ENCODE data around the gene CACNA1H.
"Not testable (repeated sequence)": the region's sequence is repeated elsewhere in the genome, so short reads cannot be mapped to it uniquely, and the experiment has no call there.

The CACNA1H gene

GRCh38 chr16:1215574-1216295 lies 62.8 kb downstream of the CACNA1H start:
- no peak for DNase-seq

DNA sequence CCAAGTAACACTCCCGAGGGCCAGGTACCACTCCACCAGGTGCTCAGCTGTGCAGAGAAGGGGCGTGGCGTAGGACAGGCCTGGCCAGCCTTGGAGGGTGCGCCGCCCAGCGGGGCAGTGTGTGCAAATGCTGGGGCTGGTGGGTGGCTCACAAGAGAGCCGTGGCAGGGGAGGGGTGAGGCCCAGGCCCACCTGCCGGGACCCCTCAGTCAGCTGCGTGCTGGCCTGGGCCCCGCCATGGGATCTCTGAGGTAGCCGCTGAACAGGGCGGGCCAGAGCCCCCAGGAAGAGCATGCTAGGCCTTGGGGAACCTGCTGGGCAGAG lies 63.4 kb downstream of the CACNA1H start:
- no peak for DNase-seq

DNA sequence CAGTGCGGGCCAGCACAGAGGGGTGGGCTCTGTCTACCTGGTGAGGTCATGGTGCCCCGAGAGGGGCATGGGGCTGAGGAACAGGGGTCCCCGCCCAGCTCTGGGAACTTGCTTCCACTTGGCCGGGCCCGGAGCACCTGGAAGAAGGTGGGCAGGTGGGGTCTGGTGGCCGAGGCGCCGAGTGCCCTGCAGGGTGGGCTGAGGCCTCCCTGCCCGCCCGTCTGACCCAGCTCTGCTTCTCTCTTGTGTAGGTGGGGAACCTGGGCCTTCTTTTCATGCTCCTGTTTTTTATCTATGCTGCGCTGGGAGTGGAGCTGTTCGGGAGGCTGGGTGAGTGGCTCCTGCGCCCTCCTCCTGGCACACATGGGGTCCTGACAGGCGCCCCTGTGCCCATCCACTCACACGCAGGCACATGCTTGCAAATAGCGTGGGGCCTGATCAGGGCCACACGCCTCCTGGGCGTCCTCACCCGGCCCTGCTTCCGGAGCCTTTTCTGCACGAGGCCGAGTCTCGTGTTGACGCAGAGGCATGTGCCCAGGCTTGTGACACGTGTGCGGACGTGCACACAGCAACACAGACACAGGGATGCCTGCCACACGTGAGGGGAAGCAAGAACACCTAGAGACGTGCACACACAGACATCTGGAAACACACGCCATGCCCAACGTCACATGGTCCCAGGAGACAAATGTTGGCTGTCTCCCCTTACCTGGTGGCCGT lies 63.9 kb downstream of the CACNA1H start:
- DNase-seq, result no peak

DNA sequence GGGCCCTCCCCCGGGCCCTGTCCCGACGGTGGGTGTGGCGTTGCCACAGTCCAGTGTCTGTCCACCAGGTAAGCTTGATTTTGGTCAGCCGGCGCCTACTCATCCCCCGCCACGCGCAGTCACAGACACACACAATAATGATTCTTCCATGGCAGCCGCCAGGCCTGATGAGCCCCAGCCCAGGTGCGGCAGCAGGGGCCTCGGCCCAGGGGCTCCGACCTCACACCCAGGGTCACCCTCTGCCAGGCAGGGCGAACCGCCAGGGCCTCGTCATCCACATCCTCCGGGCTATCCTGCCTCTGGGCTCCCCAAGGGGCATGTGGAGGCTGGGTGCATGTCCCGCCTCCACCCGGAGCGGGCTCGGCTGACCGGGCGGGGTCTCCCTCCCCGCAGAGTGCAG lies 64.6 kb downstream of the CACNA1H start:
- no peak for DNase-seq

DNA sequence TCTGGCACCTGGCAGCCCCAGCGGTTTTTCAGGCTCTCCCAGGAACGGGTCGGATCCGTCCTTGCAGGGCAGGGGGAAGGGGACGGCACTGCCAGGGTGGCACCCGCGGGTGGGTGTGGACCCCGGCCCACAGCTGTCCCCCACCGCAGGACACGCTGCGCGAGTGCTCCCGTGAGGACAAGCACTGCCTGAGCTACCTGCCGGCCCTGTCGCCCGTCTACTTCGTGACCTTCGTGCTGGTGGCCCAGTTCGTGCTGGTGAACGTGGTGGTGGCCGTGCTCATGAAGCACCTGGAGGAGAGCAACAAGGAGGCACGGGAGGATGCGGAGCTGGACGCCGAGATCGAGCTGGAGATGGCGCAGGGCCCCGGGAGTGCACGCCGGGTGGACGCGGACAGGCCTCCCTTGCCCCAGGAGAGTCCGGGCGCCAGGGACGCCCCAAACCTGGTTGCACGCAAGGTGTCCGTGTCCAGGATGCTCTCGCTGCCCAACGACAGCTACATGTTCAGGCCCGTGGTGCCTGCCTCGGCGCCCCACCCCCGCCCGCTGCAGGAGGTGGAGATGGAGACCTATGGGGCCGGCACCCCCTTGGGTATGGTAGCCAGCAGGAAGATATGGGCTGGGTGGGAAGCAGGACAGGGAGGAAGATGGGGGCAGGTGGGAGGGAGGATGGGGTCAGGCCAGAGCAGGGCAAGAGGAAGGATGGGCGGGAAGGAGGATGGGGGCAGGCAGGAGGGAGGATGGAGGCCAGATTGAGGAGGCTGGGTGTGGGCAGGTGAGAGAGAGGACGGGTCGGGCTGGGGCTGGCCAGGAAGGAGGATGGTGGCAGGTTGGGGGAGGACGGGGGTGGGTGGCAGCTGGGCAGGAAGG lies 65.4 kb downstream of the CACNA1H start:
- no peak for DNase-seq

GRCh38 chr16:1218930-1219611 lies 66.2 kb downstream of the CACNA1H start:
- DNase-seq, result no peak

- DNase-seq, result no peak
Observed at GRCh38 chr16:1220098-1220728, 67.3 kb downstream of the CACNA1H start.

DNA sequence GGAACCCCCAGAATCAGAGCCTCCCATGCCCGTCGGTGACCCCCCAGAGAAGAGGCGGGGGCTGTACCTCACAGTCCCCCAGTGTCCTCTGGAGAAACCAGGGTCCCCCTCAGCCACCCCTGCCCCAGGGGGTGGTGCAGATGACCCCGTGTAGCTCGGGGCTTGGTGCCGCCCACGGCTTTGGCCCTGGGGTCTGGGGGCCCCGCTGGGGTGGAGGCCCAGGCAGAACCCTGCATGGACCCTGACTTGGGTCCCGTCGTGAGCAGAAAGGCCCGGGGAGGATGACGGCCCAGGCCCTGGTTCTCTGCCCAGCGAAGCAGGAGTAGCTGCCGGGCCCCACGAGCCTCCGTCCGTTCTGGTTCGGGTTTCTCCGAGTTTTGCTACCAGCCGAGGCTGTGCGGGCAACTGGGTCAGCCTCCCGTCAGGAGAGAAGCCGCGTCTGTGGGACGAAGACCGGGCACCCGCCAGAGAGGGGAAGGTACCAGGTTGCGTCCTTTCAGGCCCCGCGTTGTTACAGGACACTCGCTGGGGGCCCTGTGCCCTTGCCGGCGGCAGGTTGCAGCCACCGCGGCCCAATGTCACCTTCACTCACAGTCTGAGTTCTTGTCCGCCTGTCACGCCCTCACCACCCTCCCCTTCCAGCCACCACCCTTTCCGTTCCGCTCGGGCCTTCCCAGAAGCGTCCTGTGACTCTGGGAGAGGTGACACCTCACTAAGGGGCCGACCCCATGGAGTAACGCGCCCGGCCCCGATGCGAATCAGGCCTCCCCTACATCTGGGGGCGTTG lies 68.1 kb downstream of the CACNA1H start:
- DNase-seq, result no peak

DNA sequence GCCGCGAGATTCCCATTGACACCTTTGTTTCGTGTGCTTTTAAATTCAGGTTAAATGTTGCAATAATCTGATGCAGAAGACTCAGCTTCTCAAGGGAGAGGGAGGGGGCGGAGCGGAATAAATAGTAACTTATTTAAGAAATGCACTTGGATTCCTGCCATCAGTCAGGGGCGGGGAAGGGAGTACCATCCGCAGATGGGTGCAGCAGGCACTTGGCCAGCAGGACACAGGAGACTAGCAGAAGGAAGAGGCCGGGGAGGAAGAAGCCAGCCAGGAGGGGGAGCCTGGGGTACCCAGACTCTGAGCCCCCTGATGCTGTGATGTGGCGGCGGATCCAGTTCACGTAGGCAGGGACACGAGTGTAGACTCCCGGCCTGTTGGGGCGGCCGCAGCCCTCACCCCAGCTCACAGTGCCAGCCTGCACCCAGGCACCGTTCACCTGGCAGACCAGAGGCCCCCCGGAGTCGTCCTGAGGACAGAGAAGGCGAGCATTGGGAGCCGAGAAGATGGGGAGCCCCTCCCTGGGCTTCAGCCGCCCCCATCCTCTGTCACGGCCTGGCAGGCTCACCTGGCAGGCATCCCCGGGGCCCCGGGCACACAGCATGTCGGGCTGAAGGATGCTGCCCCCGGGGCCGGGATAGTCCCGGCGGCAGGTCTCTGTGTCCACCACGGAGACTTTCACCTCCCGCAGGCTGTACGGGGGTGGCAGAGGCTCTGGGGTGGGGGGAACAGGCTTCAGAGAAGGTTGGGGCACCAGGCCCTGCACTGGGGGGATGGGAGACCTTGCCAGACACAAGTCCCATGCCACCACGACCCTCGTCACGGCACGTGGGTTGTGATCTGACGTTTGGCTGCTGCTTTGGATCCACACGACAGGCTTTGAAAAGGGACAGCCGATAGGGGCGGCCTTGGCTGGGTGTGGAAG lies 69.0 kb downstream of the CACNA1H start:
- no peak for DNase-seq

DNA sequence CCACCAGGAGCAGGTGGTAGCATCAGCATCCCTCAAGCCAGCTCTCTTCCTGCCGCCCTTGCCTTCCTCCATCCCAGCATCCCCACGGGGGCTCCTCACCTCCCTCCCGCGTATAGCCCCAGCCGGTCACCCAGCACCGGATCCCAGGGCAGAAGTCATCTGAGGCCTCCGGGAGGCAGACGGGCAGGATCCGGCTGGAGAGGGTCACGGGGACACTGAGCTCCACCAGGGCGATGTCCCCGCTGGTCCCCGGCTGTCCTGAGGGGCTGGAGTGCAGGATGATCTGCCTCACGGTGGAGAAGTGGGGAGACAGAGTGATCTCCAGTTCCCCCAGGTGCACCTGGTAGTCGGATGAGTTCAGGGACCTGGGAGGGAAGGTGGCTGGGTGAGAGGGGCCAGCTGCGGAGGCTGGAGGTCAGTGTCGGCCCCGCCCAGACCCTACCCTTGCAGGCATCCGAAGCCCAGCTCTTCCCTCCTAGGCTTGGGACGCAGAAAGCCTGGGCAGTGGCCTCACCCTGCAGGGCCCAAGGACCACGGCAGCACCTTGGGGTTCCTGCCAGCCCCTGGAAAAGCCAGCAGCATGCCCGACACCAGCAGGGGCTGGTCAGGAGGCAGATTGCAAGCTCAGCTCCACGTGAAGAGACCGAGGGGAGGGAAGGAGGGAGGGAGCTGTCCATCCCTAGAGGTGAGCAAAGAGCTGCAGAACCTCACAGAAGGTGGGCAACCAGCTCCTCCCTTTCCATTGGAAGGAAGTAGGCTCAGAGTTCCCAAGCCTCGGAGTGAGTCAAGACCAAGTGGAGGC lies 69.8 kb downstream of the CACNA1H start:
- no peak for DNase-seq

GRCh38 chr16:1223355-1224214 lies 70.7 kb downstream of the CACNA1H start:
- DNase-seq, result no peak

DNA sequence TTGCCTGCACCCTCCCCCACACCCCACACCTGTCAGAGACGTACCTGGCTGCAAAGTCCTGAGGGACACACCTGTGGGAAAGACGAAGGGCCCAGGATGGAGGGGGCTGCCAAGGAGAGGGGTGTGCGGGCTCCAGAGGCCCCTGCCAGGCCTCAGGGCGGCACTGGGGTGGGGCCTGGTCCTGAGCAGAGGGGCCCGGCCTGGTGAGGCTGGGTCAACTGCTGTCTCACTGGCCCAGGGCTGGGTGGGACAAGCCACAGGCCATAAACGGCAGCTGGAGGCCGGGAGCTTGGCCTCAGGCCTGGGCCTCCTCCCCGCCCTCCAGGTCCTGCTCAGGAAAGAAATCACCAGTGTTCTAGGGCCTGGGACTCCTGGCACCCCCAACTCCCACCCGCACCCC lies 71.7 kb downstream of the CACNA1H start:
- no peak for DNase-seq

DNA sequence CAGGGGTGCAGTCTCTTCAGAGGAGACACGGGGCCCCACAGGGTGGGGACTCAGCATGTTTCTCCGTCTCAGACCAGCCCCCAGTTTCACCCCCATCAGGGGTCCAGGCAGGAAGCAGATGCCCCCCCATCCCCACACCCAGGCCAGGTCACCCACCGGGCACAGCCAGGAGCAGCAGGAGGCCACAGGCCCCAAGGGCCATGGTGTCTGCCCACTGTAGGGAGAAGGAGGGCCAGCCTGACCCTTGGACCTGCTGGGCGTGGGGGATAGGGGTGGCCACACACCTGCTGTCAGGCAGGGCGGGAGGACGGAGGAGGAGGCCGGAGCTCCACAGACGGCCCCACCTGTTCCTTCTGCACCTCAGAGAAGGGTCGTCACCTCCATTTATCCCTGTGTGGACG lies 72.1 kb downstream of the CACNA1H start, which contains the start of gene TPSG1:
Gene TPSG1, minus strand, starts transcription at position 218 of the 401 bp plus-strand sequence. Its CDS starts 16 bp downstream, at position 202.
- DNase-seq, result no peak

- not testable (repeated sequence) for DNase-seq
Observed at GRCh38 chr16:1225728-1226311, 72.9 kb downstream of the CACNA1H start.

- DNase-seq, result not testable (repeated sequence)
Observed at GRCh38 chr16:1226692-1227091, 73.8 kb downstream of the CACNA1H start.

GRCh38 chr16:1228227-1228626 lies 75.3 kb downstream of the CACNA1H start:
- DNase-seq, result not testable (repeated sequence)

GRCh38 chr16:1229476-1229875 lies 76.6 kb downstream of the CACNA1H start:
- DNase-seq, result not testable (repeated sequence)

- not testable (repeated sequence) for DNase-seq
Observed at GRCh38 chr16:1230084-1230470, 77.2 kb downstream of the CACNA1H start, which contains the start of gene TPSB2. TPSB2 (minus strand) TSS chr16:1230184; CDS start chr16:1229951, 233 bp downstream.
